ENCODE data around the gene MTFMT.
"Not testable (repeated sequence)": the region's sequence is repeated elsewhere in the genome, so short reads cannot be mapped to it uniquely, and the experiment has no call there.

The MTFMT gene

GRCh38 chr15:65028921-65029735 is at the start of gene MTFMT:
Gene MTFMT, minus strand, starts transcription at chr15:65029639. Its CDS starts 26 bp downstream, at chr15:65029613.
- DNase-seq (ENCODE audit: low read depth in 2 of 2, low spot score in 1 of 2): peak; percentile 87 to 91

- no peak for DNase-seq (ENCODE audit: low read depth in 2 of 2, low spot score in 1 of 2)
These were observed 48.5 kb upstream of the MTFMT start for GRCh38 chr15:65077981-65078352.

- DNase-seq (ENCODE audit: low read depth in 2 of 2, low spot score in 1 of 2): no peak
These were observed 48.0 kb upstream of the MTFMT start for GRCh38 chr15:65077291-65077980.

GRCh38 chr15:65076486-65077290 is 47.2 kb upstream of the MTFMT start, which contains the start of gene KBTBD13:
Gene KBTBD13, plus strand, starts transcription at chr15:65076746. Its CDS starts 70 bp downstream, at chr15:65076816.
- no peak for DNase-seq (ENCODE audit: low read depth in 2 of 2, low spot score in 1 of 2)

GRCh38 chr15:65075607-65076395 is 46.4 kb upstream of the MTFMT start:
- DNase-seq (ENCODE audit: low read depth in 2 of 2, low spot score in 1 of 2): not testable (repeated sequence)

- not testable (repeated sequence) for DNase-seq (ENCODE audit: low read depth in 2 of 2, low spot score in 1 of 2)
These were observed 45.5 kb upstream of the MTFMT start for GRCh38 chr15:65074946-65075345.

GRCh38 chr15:65072617-65073016 is 43.2 kb upstream of the MTFMT start:
- DNase-seq (ENCODE audit: low read depth in 2 of 2, low spot score in 1 of 2): no peak

- no peak for DNase-seq (ENCODE audit: low read depth in 2 of 2, low spot score in 1 of 2)
These were observed 42.6 kb upstream of the MTFMT start for GRCh38 chr15:65072027-65072426.

GRCh38 chr15:65071381-65071811 is 42.0 kb upstream of the MTFMT start:
- no peak for DNase-seq (ENCODE audit: low read depth in 2 of 2, low spot score in 1 of 2)

GRCh38 chr15:65069779-65070546 is 40.5 kb upstream of the MTFMT start:
- DNase-seq (ENCODE audit: low read depth in 2 of 2, low spot score in 1 of 2): no peak

GRCh38 chr15:65069179-65069578 is 39.7 kb upstream of the MTFMT start:
- DNase-seq (ENCODE audit: low read depth in 2 of 2, low spot score in 1 of 2): no peak

GRCh38 chr15:65068403-65068788 is 39.0 kb upstream of the MTFMT start:
- DNase-seq (ENCODE audit: low read depth in 2 of 2, low spot score in 1 of 2): no peak

GRCh38 chr15:65067645-65068402 is 38.4 kb upstream of the MTFMT start, which contains the start of gene RASL12:
Gene RASL12, minus strand, starts transcription at chr15:65067991. Its CDS starts 156 bp downstream, at chr15:65067835.
- DNase-seq (ENCODE audit: low read depth in 2 of 2, low spot score in 1 of 2): no peak

- DNase-seq (ENCODE audit: low read depth in 2 of 2, low spot score in 1 of 2): no peak
These were observed 37.8 kb upstream of the MTFMT start for GRCh38 chr15:65067317-65067644.

GRCh38 chr15:65066635-65067316 is 37.3 kb upstream of the MTFMT start:
- no peak for DNase-seq (ENCODE audit: low read depth in 2 of 2, low spot score in 1 of 2)

- DNase-seq (ENCODE audit: low read depth in 2 of 2, low spot score in 1 of 2): no peak
These were observed 36.7 kb upstream of the MTFMT start for GRCh38 chr15:65066001-65066634.

GRCh38 chr15:65062726-65063125 is 33.3 kb upstream of the MTFMT start:
- DNase-seq (ENCODE audit: low read depth in 2 of 2, low spot score in 1 of 2): no peak

GRCh38 chr15:65062061-65062460 is 32.6 kb upstream of the MTFMT start:
- no peak for DNase-seq (ENCODE audit: low read depth in 2 of 2, low spot score in 1 of 2)

Measured in stimulated activated CD8-positive, alpha-beta memory T cell treated with anti-CD3 and anti-CD28 coated beads, Interleukin-4, amount 100 ng/mL, for 4 hours (primary cell).